ENCODE results near the gene NEK1.

NEK1 gene, protein sequence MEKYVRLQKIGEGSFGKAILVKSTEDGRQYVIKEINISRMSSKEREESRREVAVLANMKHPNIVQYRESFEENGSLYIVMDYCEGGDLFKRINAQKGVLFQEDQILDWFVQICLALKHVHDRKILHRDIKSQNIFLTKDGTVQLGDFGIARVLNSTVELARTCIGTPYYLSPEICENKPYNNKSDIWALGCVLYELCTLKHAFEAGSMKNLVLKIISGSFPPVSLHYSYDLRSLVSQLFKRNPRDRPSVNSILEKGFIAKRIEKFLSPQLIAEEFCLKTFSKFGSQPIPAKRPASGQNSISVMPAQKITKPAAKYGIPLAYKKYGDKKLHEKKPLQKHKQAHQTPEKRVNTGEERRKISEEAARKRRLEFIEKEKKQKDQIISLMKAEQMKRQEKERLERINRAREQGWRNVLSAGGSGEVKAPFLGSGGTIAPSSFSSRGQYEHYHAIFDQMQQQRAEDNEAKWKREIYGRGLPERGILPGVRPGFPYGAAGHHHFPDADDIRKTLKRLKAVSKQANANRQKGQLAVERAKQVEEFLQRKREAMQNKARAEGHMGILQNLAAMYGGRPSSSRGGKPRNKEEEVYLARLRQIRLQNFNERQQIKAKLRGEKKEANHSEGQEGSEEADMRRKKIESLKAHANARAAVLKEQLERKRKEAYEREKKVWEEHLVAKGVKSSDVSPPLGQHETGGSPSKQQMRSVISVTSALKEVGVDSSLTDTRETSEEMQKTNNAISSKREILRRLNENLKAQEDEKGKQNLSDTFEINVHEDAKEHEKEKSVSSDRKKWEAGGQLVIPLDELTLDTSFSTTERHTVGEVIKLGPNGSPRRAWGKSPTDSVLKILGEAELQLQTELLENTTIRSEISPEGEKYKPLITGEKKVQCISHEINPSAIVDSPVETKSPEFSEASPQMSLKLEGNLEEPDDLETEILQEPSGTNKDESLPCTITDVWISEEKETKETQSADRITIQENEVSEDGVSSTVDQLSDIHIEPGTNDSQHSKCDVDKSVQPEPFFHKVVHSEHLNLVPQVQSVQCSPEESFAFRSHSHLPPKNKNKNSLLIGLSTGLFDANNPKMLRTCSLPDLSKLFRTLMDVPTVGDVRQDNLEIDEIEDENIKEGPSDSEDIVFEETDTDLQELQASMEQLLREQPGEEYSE (N-terminal part only)

DNA sequence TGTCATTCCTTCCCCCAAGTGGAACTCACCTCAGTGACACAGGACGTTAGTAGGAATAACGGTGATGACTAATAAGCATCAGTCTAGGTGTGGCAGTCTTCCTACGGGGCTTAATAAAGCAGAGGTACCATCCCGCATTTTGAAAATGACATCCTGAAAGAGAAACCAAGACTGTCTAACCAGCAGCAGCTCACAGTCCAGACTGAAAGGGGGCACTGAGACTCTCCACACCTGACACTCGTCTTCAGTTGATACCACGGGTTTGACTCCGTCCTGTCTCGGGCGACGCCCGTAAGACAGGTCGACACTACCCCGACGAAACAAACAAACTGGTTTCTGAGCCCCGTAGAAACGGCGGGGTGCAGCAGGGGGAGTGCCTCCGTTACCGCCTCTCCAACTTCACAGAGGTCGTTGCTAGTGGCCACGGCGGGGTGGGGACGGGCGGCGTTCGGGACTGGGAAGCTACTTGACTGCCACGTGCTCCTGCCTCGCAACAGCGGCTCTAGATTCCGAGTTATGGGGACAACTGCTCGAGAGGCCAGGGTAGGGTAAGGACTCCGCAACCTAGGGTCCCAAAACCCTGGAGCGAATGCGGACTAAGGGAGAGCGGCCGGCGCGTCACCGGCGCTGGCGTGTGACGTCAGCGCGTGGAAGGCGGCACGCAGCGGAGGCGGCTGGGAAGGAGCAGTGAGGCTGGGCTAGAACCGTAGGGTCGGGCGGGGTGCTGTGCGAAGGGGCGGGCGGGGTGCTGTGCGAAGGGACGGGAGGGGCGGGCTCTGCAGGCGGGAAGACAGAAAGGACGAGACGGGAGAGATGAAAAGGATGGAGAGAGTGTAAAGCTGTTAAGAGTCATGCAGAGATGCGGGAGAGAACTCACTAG, at the start of gene NEK1:
Gene NEK1 (minus strand): TSS at position 593 of the 880 bp plus-strand sequence. CDS start 9,953 bp downstream, outside the sequence.
- DNase-seq (ENCODE audit: low read depth in 2 of 2), result peak; percentile 78 to 87

DNA sequence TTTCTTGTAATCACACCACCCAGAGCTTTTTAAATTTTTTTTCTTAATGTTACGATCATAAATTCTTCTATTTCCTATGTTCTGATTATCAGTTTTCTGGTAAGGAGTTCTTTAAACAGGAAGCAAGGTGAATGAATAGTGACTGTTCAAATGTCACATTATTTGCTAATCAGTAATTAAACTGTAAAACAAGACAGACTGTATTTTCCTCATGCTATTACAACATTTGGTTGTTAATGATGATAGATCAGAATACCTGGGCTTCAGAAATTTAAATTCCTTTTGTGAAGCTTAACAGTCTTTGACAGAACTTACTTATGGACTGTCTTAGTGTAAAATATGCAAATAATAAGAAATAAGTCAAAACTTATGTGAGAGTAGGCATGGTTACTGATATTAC, 49.4 kb upstream of the NEK1 start:
- DNase-seq (ENCODE audit: low read depth in 2 of 2), result no peak

DNA sequence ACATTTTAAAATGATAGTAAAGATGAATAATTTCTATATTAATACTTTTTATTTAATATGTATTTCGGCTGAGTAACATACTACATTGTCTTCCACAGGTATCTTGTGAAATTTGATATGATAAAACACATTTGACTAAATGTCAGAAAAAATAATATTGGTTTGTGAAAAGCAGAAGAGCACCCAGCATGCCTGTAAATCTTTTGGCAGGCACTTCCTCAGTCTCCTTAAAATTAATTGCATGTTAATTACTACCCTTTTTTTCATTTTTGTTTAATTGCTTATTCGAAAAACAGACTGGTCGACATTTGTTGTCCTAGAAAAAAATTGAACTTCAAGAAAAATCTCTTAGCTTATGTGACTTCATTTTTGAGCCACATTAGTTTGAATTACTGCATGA, 48.5 kb upstream of the NEK1 start:
- DNase-seq (ENCODE audit: low read depth in 2 of 2), result no peak

DNA sequence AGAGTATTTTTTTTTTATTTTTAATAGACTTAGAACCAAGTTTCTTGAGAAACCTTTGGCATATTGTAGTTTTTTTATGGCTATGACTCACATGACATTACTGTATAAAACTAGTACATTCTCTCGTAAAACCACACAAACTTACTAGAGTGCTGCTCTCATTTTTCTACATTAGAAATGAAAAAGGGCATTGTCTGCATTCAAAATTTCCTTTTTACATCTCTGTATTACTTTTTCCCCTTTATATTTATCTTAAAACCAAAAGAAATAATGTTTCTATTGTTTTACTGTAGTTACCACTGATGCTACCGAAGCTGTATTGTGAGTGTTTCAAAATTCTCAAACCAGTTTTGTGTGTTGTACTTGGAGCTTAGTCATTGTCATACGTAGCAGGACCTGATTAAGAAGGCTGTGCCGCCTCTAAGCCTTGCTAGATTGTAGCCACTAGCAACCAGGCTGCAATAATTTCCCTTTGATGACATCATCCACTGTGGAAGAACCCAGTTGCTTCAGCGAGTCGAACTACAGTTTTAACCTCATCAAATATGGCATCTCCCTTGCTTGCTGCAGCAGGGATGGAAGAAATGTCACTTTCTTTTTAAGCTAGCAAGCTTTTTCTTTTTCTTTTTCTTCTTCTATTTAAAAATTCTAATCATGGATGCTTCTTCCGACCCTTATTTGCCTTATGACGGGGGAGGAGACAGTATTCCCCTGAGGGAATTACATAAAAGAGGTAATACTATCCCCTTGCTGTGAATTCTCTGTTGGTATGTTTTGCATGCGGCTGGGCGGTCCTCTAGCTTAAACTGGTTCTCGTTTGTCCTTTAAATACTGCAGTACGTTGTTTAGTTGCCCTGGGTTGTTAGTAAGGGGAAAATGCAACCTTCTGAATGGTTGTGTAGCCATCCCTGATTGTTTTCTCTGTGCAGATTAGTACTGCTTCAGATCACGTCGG, 47.6 kb upstream of the NEK1 start:
- DNase-seq (ENCODE audit: low read depth in 2 of 2), result peak; percentile 19 to 43

DNA sequence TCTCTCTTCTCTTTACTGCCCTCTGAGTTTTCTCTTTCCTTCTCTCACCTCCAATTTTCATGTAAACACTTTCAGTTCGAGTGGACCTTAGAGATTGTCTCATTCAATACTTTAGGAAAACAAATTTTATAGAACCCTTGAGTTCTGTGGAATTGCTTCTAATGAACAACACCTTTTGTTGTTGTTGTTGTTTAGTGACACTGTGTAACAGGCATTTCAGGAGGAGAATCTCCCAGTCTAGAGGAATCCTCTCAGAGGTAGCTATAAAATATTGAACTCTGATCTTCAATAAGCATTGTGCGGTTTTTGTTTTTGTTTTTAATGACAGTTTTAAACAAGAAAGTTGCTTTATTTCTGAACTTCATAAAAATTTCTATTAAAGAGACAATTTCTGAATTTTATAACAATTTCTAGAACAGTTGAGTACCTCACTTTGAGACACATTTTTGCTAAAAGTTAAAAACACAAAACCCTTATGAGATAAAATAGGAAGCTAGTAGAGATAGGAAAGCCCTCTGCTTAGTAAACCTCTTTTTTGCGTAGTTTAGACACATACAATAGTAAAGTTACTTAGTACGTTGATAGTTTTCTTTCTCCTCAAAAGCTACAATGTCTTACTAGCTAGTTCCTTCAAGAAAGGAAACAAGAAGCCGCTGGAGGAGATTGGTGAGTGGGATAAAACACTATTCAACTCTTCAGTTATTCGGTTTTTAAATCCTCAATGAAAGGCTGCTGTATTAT, 46.8 kb upstream of the NEK1 start:
- DNase-seq (ENCODE audit: low read depth in 2 of 2), result no peak

DNA sequence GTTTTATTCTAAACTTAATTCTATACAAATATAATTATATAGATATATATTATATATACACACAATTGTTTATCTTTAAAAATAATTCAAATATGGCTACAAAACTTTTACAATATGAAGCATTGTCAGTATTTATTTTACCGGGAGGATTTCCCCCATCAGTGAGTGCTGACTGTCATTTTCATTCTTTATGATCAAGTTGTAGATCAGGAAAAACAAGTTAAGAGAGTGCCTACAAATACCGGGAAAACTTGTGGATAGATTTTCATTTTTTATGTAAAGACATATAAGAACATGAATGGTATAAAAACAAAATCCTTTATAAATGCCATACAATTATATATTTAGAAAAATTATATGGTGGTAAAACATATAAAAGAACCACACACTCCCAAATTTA, 45.8 kb upstream of the NEK1 start:
- no peak for DNase-seq (ENCODE audit: low read depth in 2 of 2)

DNA sequence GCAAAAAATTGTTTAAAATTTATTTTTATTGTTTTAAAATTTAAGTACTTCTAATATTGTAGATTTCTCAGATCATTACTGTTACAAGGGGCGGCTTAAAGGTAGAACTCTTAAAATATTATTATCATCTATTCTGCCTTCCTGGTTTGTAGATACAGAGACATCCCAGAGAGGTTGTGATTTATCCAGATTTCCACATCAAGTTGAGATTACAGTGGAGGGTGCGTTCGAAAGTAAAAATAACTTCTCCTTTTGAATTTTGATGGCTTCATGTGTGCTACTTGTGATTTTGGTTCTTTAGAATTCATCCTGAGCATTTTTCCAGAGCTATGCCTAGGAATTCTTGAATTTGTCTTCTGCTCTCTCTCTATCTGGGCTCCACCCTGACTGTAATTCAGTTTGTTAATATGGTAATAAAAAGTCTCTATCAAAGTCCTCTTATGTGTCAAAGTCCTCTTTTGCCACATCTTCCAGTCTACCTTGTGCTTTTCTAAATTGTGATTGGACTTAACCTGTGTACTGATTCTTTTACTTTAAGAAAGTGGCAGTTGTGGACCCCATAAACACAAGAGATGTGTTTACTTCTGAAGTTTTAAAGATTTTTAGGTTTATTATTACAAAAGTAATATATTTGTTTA, 45.2 kb upstream of the NEK1 start:
- DNase-seq (ENCODE audit: low read depth in 2 of 2), result no peak

DNA sequence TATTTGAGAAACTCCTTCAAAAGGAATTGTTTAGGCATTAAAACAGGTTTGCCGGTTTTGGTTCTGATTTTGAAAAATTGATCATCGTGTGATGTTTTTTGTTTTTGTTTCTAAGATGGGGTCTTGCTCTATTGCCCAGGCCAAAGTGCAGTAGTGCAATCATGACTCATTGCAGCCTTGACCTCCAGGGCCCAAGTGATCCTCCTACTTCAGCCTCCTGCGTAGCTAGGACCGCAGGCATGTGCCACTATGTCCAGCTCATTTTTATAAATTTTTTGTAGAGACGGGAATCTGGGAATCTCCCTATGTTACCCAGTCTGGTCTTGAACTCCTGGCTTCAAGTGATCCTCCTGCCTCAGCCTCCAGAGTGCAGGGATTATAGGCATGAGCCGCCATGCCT, 43.0 kb upstream of the NEK1 start:
- DNase-seq (ENCODE audit: low read depth in 2 of 2), result no peak

DNA sequence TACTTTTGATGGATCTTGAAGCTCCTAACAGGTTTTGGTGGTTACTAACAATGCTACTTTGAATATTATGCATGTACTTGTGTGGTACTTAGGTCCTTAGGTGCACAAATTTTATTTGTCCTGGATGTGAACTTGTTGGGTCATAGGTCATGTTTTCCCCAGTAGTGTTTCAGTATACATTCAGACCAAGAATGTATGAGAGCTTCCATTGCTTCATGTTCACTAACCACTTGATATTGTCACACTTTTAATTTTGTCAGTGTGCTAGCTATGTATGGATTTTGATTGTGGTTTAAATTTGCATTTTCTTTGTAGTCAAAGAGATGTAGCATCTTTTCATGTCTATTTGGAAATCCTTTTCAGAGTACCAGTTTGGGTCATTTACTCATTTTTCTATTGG, 40.2 kb upstream of the NEK1 start:
- no peak for DNase-seq (ENCODE audit: low read depth in 2 of 2)

DNA sequence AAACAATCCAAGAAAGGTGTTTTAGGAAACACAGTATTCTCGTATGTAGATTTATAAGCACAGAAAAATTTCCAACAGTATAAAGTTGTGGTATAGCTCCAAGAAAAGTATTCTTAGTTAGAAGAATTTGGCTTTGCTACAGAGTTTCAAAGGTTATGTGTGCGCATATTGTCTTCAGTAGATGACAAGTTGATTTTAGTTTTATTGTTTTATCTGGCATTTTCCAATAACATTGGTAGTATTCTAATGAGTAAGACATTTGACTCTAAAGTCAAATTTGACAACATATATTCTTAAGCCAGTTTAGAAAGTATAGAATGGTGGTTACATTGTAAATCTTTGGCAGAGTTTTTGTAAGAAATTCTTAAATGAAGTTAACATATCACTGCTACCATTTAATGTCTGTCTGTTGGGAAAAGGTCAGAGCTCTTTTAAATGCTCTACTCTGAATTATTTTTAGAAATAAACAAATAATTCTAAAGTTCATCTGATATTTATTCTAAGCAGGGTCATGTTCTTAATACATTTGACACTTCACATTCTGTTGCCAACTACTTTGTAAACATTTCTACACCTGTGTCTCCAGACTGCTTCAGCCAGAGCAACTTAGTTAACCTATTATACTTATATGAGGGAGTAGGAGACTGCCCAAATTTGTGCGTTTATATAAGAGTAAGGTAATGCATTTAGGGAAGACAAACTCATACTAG, 38.0 kb upstream of the NEK1 start:
- no peak for DNase-seq (ENCODE audit: low read depth in 2 of 2)

DNA sequence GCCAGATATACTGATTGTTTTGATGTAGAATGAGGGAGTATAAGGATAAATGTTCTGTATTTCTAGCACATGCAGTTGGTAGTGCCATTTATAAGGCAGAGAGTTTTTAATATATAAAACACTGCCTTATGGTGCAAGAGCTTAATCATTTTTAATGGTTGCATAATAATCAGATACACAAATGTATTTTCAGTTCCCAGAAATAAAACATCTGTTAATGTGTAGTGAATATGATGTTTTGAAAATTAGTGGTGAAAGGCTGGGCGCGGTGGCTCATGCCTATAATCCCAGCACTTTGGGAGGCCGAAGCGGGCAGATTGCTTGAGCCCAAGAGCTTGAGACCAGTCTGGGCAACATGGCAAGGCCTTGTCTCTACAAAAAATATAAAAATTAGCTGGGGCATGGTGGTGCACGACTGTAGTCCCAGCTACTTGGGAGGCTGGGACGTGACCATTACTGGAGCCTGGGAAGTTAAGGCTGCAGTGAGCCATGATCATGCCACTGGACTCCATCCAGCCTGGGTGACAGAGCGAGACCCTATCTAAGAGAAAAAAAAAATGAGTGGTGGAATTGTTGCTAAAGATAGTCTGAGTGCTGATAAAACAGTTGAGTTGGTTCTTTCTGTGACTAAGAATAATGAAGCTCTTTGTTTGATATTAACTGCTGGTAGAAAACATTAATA, 37.3 kb upstream of the NEK1 start:
- DNase-seq (ENCODE audit: low read depth in 2 of 2), result no peak

DNA sequence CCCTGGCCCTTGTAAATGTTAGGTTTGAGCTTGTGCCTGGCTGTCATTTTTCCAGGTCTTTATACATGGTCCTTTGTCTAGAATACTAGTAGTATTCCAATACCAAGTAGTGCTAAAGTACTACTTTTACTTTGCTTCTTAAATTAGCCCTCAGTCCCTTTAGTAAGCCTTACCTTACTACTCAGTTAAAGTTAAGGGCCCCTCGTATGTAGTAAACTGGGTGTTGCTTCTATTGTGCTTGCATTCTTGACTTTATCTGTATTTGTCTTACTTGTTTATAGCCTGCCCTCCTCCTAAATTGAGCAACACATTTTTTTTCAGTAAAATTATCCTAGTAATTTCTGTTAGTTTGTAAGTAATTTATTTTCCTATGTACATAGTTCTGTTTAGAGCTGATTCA, 33.2 kb upstream of the NEK1 start:
- DNase-seq (ENCODE audit: low read depth in 2 of 2), result no peak

DNA sequence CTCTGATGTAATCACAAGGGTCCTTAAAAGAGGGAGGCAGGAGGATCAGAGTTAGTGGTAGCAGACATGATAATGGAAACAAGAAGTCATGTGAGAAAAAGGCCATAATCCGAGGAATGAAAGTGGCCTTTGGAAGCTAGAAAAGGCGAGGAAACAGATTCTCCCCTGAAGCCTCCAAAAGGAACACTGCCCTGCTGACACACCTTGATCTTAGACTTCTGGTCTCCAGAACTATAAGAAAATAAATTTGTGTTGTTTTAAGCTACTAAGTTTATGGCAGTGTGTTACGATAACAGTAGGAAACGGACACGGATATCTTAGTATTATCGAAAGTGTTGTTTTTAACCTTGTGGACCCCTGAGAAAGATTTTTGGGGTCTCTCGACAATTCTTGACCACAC, 32.4 kb upstream of the NEK1 start:
- DNase-seq (ENCODE audit: low read depth in 2 of 2), result no peak

DNA sequence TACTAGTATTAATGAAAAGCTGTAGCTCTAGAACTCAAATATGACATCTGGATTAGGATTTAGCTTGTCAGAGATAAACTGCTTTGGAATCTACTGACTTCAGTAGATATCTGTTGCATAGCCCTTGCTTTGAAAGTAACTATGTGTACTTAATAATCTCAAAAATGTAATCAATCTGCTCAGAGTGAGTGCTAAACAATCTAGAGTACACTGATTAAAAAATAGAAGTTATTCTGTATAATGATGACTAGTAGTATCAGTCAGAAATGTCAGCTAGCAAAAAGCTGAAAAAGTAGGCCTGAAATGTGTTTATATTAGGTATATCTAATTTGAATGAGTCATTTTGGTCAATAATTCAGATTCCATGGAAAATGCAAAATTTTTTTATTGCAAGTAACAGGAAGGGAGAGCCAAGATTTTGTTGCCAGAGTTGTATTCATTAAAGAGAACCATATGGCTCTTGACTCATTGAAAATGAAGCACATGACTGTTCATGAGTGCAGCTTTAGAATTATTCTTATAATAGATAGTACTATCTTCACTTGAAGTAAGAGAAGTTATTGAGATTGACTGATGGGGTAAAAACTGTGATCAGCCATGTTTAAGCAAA, 28.0 kb upstream of the NEK1 start:
- no peak for DNase-seq (ENCODE audit: low read depth in 2 of 2)

DNA sequence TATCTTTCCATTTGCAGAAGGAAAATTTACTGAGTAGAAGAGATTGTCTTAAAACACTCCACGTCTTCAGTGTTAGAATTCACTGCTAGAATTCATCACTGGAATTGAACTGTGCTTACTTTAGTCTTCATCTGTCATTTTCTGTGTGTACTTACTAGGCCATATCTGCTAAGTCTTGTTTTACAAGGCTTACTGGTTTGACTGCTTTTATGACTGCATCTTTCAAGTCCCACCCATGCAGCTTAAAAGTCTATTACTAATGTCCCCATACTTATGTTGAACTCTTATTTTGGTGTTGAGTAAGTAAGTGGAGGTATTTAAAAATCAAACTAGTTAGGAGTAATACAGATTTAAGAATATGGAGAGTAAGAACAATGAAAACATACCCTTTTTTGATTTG, 22.6 kb upstream of the NEK1 start:
- DNase-seq (ENCODE audit: low read depth in 2 of 2), result no peak

DNA sequence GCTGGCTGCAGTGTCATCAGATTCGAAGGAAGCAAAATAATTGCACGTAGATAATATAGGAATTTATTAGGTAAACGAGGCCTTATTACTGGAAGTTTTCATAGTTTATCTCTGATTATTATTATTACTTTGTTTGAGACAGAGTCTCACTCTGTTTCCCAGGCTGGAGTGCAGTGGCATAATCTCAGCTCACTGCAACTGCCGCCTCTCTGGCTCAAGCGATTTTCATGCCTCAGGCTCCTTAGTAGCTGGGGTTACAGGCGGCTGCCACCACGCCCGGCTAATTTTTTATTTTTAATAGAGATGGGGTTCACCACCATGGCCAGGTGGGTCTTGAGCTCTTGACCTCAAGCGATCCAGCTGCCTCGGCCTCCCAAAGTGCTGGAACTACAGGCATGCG, 20.5 kb upstream of the NEK1 start:
- DNase-seq (ENCODE audit: low read depth in 2 of 2), result no peak

DNA sequence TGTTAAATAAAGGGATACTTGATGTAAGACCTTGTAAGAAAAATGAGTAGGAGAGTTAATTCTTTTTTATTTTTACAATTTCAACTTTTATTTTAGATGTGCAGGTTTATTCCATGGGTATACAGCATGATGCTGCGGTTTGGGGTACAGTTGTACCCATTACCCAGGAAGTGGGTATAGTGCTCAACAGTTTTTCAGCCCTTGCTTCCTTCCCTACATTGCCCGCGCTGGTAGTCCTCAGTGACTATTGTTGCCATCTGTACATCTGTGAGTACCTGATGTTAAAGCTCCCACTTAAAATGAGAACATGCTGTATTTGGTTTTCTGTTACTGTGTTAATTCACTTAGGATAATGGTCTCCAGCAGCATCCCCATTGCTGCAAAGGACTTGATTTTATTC, 17.7 kb upstream of the NEK1 start:
- no peak for DNase-seq (ENCODE audit: low read depth in 2 of 2)

Data from stimulated activated CD8-positive, alpha-beta memory T cell treated with anti-CD3 and anti-CD28 coated beads, Interleukin-2, amount 100 ng/mL, for 48 hours (primary cell).